ENCODE data around the gene CALN1.

Gene CALN1

DNA sequence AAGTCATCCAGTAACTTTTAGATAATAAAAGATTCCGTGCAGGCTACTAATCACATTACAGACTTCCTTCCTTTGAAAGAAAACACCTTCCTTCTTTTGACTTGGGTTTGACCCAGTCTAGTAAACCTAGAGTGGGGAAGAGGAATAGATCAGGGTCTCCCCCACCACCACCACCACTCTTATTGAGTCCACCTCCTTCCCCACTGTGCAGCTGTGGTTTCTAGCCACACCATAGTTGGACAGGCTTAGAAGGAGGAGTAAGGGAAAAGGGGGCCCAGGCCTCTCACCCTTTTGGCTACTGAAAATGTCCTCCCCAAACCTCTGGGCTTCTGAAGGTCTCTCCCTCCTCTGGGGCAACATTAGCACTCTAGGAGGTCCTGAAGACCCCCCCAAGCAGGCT lies 372.7 kb downstream of the CALN1 start:
- TF ChIP-seq ZNF274 (IDR thresholded peaks at IDR 0.05; ENCODE audit: low read depth, low read length): no peak
- no peak overlapping the region for H3K4me3 ChIP-seq (ENCODE audit: low read length)

DNA sequence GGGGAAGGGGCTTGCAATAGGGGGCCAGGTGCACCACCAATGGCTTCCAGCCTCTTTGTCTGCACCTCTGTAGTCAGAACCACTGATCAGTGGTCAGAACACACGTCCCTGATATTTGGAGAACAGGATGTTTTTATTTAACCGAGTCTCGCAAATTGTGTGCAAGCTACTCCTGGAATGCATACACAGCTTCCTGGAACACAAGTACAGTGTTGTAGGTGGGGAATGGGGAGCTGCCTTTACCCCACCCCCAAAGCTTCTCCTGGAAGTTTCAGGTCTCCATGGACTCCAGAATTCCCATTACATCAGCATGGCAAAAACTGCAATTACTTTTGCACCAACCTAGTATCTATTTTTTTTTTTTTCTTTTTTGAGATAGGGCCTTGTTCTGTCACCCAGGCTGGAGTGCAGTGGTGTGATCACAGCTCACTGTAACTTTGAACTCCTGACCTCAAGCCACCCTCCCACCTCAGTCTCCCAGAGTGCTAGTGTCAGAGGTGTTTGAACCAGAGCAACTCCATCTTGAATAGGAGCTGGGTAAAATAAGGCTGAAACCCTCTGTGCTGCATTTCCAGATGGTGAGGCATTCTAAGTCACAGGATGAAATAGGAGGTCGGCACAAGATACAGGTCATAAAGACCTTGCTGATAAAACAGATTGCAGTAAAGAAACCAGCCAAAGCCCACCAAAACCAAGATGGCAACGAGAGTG lies 374.0 kb downstream of the CALN1 start:
- no peak overlapping the region for H3K4me3 ChIP-seq (ENCODE audit: low read length)
- no peak for TF ChIP-seq ZNF274 (IDR thresholded peaks at IDR 0.05; ENCODE audit: low read depth, low read length)

DNA sequence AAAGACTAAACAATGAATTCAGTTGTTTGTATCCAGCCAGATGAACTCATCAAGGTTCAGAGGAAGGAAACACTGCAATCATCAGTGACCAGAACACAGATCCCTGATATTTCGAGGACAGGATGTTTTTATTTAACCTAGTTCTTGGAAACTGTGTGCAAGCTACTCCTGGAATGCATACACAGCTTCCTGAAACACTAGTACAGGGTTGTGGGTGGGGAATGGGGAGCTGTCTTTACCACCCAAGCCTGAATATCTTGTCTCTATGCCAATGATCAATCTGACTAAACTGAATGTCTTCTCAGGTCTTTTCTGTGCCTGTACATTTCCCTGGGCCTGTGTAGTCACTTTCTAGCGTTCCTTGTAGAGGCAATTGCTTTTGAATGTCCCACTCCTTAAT lies 374.6 kb downstream of the CALN1 start:
- H3K4me3 ChIP-seq (ENCODE audit: low read length): no peak overlapping the region
- no peak for TF ChIP-seq ZNF274 (IDR thresholded peaks at IDR 0.05; ENCODE audit: low read depth, low read length)

DNA sequence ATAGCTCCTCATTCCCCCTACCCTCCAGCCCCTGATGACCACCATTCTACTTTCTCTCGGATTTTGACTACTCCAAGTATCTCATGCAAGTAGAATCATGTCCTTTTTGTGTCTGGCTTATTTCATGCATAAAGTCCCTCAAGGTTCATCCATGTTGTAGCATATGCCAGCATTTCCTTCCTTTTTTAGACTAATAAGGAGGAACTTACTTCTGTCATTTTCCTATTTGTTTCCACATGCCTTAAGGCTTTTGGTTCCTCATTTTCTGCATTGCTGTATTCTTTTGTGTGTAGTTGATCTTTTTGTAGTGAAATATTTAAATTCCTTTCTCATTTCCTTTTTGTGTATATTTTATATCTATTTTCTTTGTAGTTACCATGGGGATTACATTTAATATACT lies 376.9 kb downstream of the CALN1 start:
- TF ChIP-seq ZNF274 (IDR thresholded peaks at IDR 0.05; ENCODE audit: low read depth, low read length): no peak
- no peak overlapping the region for H3K4me3 ChIP-seq (ENCODE audit: low read length)

DNA sequence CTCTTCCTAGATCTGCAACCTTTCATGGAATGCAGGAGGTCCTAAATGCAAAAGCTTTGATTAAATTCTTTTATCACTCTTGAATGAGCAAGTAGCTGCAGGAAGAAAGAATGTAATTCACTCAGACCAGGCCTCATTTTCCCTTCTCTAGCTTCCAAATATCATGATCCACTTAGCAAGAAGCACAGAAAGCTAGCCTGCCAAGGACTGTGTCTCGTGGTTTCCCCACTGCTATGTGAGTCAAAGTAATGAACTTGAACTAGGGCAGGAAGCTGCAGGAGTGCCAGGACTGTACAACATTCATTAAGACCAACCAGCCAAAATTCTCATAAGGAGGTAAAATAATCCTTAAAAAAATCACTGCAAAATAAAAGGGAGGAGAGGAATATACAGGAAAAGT lies 379.2 kb downstream of the CALN1 start:
- no peak overlapping the region for H3K4me3 ChIP-seq (ENCODE audit: low read length)
- no peak for TF ChIP-seq ZNF274 (IDR thresholded peaks at IDR 0.05; ENCODE audit: low read depth, low read length)

DNA sequence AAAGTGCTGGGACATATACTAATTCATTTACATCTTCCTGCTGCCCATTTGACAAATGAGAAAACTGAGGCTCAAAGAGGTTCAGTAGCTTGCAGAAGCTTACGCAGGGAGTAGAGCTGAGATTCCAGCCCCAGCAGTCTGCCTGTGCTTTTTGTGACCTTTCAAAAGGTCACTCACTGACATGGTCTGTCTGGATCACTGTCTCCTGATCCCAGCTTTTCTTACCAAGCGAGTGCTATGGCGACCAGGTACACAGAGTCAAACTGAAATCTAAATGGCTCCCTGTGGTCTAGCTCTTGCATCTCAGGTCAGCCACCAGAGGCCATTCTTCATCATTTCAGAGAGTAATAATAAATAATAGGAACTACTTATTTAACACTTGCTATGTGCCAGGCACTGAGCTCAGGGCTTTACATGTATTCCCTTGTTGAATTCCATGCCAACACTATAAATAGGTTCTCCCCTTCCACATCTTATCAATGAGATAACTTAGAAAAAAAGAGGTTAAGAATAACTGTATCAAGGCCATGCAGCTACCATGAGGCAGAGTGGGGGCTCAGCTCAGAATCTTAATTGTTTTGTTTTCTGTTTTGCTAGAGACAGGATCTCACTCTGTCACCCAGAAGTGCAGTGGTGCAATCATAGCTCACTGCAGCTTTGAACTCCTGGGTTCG lies 381.0 kb downstream of the CALN1 start:
- no peak overlapping the region for H3K4me3 ChIP-seq (ENCODE audit: low read length)
- TF ChIP-seq ZNF274 (IDR thresholded peaks at IDR 0.05; ENCODE audit: low read depth, low read length): no peak

DNA sequence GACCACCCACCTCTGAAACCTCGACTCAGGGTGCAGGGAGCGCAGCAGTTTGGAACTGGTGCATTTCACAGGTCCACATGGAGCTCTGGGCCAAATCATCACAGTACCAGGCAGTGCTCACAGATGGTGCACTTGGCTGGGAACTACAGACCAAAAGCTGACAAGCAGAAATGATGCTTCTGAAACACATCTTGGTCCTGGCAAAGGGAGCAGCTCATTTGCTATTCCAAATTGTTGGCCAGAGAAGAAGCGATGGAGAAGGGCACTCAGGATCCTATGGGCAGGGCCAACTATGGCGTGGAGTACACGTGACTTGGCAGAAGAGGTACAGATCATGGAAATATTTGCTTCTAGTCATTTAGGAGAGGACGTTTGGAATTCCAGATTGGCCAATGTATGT lies 383.9 kb downstream of the CALN1 start:
- no peak for TF ChIP-seq ZNF274 (IDR thresholded peaks at IDR 0.05; ENCODE audit: low read depth, low read length)
- H3K4me3 ChIP-seq (ENCODE audit: low read length): no peak overlapping the region

DNA sequence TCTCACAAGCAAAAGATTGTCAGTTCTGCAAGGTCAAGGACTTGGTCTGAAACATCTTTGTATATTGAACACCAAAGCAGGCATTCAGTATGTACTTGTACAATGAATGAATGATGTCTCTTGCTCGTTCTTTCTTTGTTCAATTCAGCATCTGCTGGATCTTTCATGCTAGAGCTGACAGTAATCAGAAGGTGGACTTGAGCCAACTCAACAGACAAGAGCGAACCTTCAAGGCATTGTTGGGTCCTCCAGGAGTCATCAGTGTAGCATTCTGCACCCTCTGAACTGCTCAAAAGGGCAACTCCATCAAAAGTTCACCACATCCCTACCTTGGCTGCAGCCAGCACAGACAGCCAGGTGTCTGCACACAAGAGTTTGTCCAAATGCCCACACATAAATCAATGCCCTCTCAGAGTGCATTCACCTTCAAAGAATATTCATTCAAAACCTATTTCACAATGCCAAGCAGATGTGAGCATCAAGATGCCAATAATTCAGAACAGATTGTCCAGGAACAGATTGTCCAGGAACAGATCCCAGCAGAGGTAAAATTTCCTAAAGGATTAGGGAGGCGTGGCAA lies 386.7 kb downstream of the CALN1 start:
- TF ChIP-seq ZNF274 (IDR thresholded peaks at IDR 0.05; ENCODE audit: low read depth, low read length): no peak
- H3K4me3 ChIP-seq (ENCODE audit: low read length): no peak overlapping the region

DNA sequence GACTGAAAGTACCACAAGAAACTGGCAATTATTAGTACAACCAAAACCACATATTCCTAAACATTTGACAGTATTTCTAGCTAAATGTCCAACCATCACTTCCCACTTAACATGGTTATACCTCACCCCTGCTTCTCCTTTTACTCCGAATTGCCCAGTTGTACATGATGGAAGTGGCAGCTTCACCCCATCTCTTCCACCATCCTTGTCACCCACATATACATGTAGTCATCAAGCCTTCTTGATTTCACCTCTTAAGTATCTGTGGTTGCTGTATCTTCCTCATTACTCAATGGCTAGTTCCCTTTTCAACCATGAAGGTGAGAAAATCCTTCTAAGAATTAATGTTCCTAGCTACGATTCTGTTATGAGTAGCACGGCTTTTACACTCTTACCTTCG lies 388.2 kb downstream of the CALN1 start:
- no peak overlapping the region for H3K4me3 ChIP-seq (ENCODE audit: low read length)
- TF ChIP-seq ZNF274 (IDR thresholded peaks at IDR 0.05; ENCODE audit: low read depth, low read length): no peak

DNA sequence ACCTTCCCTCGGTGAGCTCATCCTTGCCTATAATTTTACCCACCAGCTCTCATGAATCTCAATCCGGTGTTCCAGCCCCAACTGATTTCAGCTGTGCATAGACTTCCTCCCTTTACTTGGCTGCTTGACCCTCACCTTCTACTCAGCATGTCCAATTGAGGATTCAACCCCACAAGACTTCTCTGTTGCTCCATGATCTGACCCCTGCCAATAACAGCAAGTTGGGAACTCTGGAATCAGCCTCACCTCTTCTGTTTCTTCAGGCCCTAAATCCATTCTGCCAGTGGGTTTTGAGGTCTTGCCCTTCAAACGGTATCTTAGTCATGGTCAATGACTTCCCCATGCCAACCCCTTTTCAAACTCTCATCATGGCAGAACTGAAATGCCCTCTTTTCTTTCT lies 390.4 kb downstream of the CALN1 start:
- TF ChIP-seq ZNF274 (IDR thresholded peaks at IDR 0.05; ENCODE audit: low read depth, low read length): no peak
- H3K4me3 ChIP-seq (ENCODE audit: low read length): no peak overlapping the region

DNA sequence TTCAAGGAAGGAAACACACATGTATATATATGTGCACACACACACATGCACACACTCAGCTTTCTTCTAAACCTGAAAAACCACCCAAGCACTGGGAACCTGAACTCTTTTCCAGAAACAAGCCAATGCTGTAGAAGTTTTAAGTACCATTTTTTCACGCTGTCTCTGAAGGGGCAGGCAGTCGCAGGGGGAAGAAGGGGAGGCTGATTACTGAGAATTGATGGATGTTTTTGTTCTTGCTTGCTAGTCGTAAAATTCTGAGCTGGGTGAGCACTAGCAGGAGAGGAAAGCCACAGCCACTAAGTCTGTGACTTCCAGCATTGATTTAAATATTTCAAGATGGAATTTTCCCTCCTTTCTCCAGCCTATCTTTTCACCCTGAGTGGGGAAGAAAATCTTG lies 391.8 kb downstream of the CALN1 start:
- TF ChIP-seq ZNF274 (IDR thresholded peaks at IDR 0.05; ENCODE audit: low read depth, low read length): no peak
- no peak overlapping the region for H3K4me3 ChIP-seq (ENCODE audit: low read length)

DNA sequence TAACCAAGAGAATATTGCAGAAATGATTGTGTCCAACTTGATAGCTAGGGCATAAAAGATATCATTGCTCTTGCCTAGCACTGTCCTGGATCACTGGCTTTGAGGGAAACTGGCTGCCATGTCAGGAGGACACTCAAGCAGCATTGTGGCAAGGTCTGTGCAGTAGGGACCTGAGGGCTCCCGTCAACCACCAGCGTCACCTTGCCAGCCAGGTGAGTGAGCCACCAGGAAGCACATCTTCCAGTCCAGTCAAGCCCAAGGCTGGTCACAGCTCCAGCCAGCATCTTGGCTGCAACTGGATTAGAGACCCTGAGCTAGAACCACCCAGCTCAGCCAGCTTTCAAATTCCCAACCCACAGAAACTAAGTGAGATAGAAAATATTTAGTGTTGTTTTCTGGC lies 392.7 kb downstream of the CALN1 start:
- no peak overlapping the region for H3K4me3 ChIP-seq (ENCODE audit: low read length)
- no peak for TF ChIP-seq ZNF274 (IDR thresholded peaks at IDR 0.05; ENCODE audit: low read depth, low read length)

DNA sequence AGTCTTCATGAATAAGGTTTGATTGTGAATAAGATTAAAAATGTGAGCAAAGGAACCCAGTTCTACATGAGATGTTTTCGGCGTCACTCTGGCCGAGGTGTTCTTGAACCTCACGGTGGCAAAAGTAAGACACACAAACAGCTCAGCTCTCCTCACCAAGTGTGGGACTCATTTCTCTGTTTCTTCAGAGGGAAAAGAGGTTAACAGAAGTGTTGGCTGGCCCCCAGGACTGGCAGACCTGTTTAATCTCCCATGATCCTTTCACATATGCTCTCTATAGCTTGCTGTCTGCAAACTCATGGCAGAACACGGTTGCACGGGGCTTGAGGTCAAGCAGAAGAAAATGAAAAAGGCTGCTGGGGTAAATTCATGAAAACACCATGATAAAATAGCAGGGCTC lies 394.4 kb downstream of the CALN1 start:
- no peak for TF ChIP-seq ZNF274 (IDR thresholded peaks at IDR 0.05; ENCODE audit: low read depth, low read length)
- H3K4me3 ChIP-seq (ENCODE audit: low read length): no peak overlapping the region

DNA sequence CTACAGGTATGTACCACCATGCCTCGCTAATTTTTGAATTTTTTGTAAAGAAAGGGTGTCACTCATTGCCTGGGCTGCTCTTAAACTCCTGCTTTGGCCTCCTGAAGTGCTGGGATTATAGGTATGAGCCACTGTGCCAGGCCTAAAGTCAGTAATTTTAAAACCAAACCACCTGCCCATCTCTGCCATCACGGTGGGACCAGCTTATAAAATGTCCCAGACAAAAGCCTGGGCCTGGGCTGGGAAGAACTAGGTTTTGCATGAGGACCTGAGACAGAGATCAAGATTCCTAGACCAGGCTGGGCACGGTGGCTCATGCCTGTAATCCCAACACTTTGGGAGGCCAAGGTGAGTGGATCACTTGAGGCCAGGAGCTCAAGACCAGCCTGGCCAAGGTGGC lies 395.6 kb downstream of the CALN1 start:
- TF ChIP-seq ZNF274 (IDR thresholded peaks at IDR 0.05; ENCODE audit: low read depth, low read length): no peak
- H3K4me3 ChIP-seq (ENCODE audit: low read length): no peak overlapping the region

DNA sequence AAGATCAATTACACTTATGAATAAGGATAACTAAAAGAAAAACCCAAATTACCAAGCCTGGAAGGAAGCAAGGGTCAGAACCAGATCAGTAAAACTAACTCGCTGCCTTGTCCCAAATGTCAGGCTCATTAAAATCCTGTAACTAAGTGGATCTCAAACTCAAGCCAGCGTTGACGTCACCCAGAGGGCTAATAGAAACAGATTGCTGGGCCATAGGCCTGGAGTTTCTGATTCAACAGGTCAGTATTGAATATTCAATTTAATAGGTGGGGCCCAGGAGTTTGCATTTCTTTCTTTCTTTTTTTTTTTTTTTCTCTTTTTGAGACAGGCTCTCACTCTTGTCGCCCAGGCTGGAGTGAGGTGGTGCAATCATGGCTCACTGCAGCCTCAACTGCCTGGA lies 397.0 kb downstream of the CALN1 start:
- no peak overlapping the region for H3K4me3 ChIP-seq (ENCODE audit: low read length)
- TF ChIP-seq ZNF274 (IDR thresholded peaks at IDR 0.05; ENCODE audit: low read depth, low read length): no peak
